IPS-15b (cell line): Measurements from ENCODE around the gene GNG13.

ENCODE experiments used
- H3K27me3 ChIP-seq: one replicate; pipeline ENCODE4 v1.6.1; 2013; ENCODE audit warnings: low read length; ENCODE audit not compliant: control insufficient read depth, insufficient read depth
- H3K36me3 ChIP-seq: one replicate; pipeline ENCODE4 v1.6.1; 2013; ENCODE audit warnings: low read length; ENCODE audit not compliant: control insufficient read depth, insufficient read depth
- H3K4me1 ChIP-seq: one replicate; pipeline ENCODE4 v1.6.1; 2013; ENCODE audit warnings: mild to moderate bottlenecking, low read length; ENCODE audit not compliant: control insufficient read depth, insufficient read depth
- H3K4me3 ChIP-seq: one replicate; pipeline ENCODE4 v1.5.1; 2013; ENCODE audit warnings: low read depth, low read length
- H3K9ac ChIP-seq: one replicate; pipeline ENCODE4 v1.6.1; 2013; ENCODE audit warnings: low read depth, mild to moderate bottlenecking, low read length
- H3K9me3 ChIP-seq: one replicate; pipeline ENCODE4 v1.6.1; 2013; ENCODE audit warnings: mild to moderate bottlenecking, low read length; ENCODE audit not compliant: control insufficient read depth, insufficient read depth

Gene GNG13

GRCh38 chr16:819336-820043 is 19.0 kb upstream of the GNG13 start:
- Histone ChIP-seq H3K9me3 (no peaks in the 10 kb centered on the region), H3K4me3 (no peak overlapping the region), H3K9ac (no peak overlapping the region), H3K4me1 (no peaks in the 10 kb centered on the region), H3K36me3 (no peaks in the 10 kb centered on the region), H3K27me3 (no peaks in the 10 kb centered on the region)

GRCh38 chr16:818592-818991 is 18.1 kb upstream of the GNG13 start:
- H3K4me1 ChIP-seq: no peaks in the 10 kb centered on the region
- no peak overlapping the region for H3K9ac ChIP-seq
- H3K27me3 ChIP-seq: no peaks in the 10 kb centered on the region

GRCh38 chr16:818132-818531 is 17.6 kb upstream of the GNG13 start:
- Histone ChIP-seq H3K4me3 (no peak overlapping the region), H3K36me3 (no peaks in the 10 kb centered on the region), H3K4me1 (no peaks in the 10 kb centered on the region), H3K27me3 (no peaks in the 10 kb centered on the region), H3K9me3 (no peaks in the 10 kb centered on the region), H3K9ac (no peak overlapping the region)

More at GRCh38 chr16:818592-818991, 18.1 kb upstream of the GNG13 start:
- Histone ChIP-seq H3K4me3 (no peak overlapping the region), H3K9me3 (no peaks in the 10 kb centered on the region), H3K36me3 (no peaks in the 10 kb centered on the region)

GRCh38 chr16:817001-817906 is 16.7 kb upstream of the GNG13 start:
- no peaks in the 10 kb centered on the region for H3K9me3 ChIP-seq
- H3K9ac ChIP-seq: no peak overlapping the region
- H3K36me3 ChIP-seq: no peaks in the 10 kb centered on the region
- no peak overlapping the region for H3K4me3 ChIP-seq
- no peaks in the 10 kb centered on the region for H3K4me1 ChIP-seq
- H3K27me3 ChIP-seq: no peaks in the 10 kb centered on the region

- H3K36me3 ChIP-seq: no peaks in the 10 kb centered on the region
- H3K9me3 ChIP-seq: no peaks in the 10 kb centered on the region
- no peak overlapping the region for H3K4me3 ChIP-seq
- H3K27me3 ChIP-seq: no peaks in the 10 kb centered on the region
- H3K9ac ChIP-seq: no peak overlapping the region
- no peaks in the 10 kb centered on the region for H3K4me1 ChIP-seq
Measured at GRCh38 chr16:815861-816260, 15.3 kb upstream of the GNG13 start.

GRCh38 chr16:814974-815373 is 14.4 kb upstream of the GNG13 start:
- H3K27me3 ChIP-seq: no peaks in the 10 kb centered on the region
- H3K36me3 ChIP-seq: no peaks in the 10 kb centered on the region
- H3K9ac ChIP-seq: no peak overlapping the region
- H3K9me3 ChIP-seq: no peaks in the 10 kb centered on the region
- H3K4me3 ChIP-seq: no peak overlapping the region
- no peaks in the 10 kb centered on the region for H3K4me1 ChIP-seq

GRCh38 chr16:813916-814412 is 13.4 kb upstream of the GNG13 start:
- no peaks in the 10 kb centered on the region for H3K27me3 ChIP-seq
- H3K36me3 ChIP-seq: no peaks in the 10 kb centered on the region
- no peak overlapping the region for H3K4me3 ChIP-seq
- H3K4me1 ChIP-seq: no peaks in the 10 kb centered on the region
- H3K9ac ChIP-seq: no peak overlapping the region
- H3K9me3 ChIP-seq: no peaks in the 10 kb centered on the region

- Histone ChIP-seq H3K9me3 (no peaks in the 10 kb centered on the region), H3K9ac (no peak overlapping the region), H3K4me3 (peak overlapping the region; percentile 39), H3K27me3 (no peaks in the 10 kb centered on the region), H3K4me1 (no peaks in the 10 kb centered on the region), H3K36me3 (no peaks in the 10 kb centered on the region)
Measured at GRCh38 chr16:813204-813915, 12.8 kb upstream of the GNG13 start.

GRCh38 chr16:808085-808386 is 7.5 kb upstream of the GNG13 start:
- Histone ChIP-seq H3K4me3 (peak overlapping the region; percentile 82), H3K36me3 (no peaks in the 10 kb centered on the region), H3K9me3 (no peaks in the 10 kb centered on the region), H3K9ac (peak overlapping the region; percentile 61), H3K27me3 (peaks cover 6% of the 10 kb centered on the region), H3K4me1 (no peaks in the 10 kb centered on the region)

- H3K4me1 ChIP-seq: no peaks in the 10 kb centered on the region
- peak overlapping the region; percentile 82 for H3K4me3 ChIP-seq
- peak overlapping the region; percentile 87 for H3K9ac ChIP-seq
- H3K9me3 ChIP-seq: no peaks in the 10 kb centered on the region
- H3K27me3 ChIP-seq: peaks cover 9% of the 10 kb centered on the region
- no peaks in the 10 kb centered on the region for H3K36me3 ChIP-seq
Measured at GRCh38 chr16:807347-808084, 7.0 kb upstream of the GNG13 start.

GRCh38 chr16:805474-805873 is 4.9 kb upstream of the GNG13 start:
- Histone ChIP-seq H3K9ac (no peak overlapping the region), H3K9me3 (no peaks in the 10 kb centered on the region), H3K36me3 (no peaks in the 10 kb centered on the region), H3K4me3 (no peak overlapping the region), H3K27me3 (peaks cover 11% of the 10 kb centered on the region), H3K4me1 (no peaks in the 10 kb centered on the region)
